Stimulated activated effector memory CD8-positive, alpha-beta T cell treated with anti-CD3 and anti-CD28 coated beads, Interleukin-12 subunit alpha, Interleukin-12 subunit beta, amount 100 ng/mL, for 72 hours (primary cell): ENCODE measurements around the gene AEBP2.
"Not testable (repeated sequence)": the region's sequence is repeated elsewhere in the genome, so short reads cannot be mapped to it uniquely, and the experiment has no call there.

Experiments used
- ATAC-seq: fragments of 150-1000 bp; cut with Tn5 transposase; 2 replicates; pipeline ENCODE4 v1.10.0; 2021
- DNase-seq, 2 donors: peaks; one replicate each; pipeline ENCODE4 v3.0.0; 2021 to 2022; ENCODE audit warnings: low spot score in 2 of 2
- H3K27ac Mint-ChIP-seq: one replicate; pipeline ENCODE4 v1.8.0; 2022; ENCODE audit warnings: mild to moderate bottlenecking, mixed read lengths
- H3K36me3 Mint-ChIP-seq: one replicate; pipeline ENCODE4 v1.8.0; 2022; ENCODE audit warnings: mild to moderate bottlenecking, mixed read lengths
- H3K4me1 Mint-ChIP-seq: one replicate; pipeline ENCODE4 v1.8.0; 2022; ENCODE audit warnings: mixed read lengths
- H3K4me3 Mint-ChIP-seq: one replicate; pipeline ENCODE4 v1.8.0; 2022; ENCODE audit warnings: mild to moderate bottlenecking, mixed read lengths
- H3K9me3 Mint-ChIP-seq: one replicate; pipeline ENCODE4 v1.8.0; 2022; ENCODE audit warnings: mixed read lengths

AEBP2 gene

DNA sequence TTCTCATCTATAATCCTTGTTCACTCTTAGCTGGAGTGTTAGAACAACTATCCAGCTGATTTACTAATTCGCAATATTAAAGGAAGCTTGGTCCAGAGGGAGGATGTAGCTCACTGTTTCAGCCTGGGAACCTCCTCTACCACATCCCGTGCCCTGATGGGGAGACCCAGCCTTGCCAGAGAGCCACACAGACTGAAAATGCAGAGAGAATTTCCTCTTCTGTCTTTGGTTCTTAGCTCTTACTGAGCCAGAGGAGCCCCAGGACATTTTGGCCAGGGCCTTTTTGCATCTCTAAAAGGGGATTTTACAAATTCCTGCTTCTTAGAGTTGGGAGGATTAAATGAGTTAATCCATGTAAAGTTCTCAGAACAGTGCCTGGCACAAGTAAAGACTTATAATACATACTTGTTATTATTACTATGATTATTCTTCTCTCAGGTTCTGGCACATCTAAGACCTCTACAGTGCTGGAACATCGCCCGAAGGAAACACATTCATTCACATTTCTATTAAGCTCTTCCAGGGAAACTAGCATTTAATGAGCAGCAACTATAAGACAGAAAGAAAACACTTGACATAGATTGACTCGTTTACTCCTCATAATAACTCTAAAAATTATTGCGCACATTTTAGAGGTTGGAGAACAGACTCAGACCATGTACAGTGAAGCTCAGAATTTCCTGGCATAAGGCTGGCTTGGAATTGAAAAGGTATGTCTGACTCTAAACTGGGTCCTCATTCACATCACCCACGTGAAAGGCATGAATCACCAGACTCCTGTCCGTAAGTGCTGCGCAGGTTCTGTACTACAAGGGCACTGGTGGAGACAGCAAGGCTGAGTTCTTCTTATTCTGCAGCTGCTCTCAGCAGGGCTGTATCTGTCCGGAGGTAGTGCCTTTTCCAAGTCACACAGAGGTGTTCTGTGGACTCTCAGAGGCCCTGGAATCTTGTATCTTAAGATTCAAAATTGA, 27.8 kb upstream of the AEBP2 start:
- Mint-ChIP-seq H3K27ac (no peak overlapping the region), H3K4me3 (no peak overlapping the region), H3K36me3 (no peaks in the 10 kb centered on the region), H3K4me1 (peaks cover under 1% of the 10 kb centered on the region), H3K9me3 (no peaks in the 10 kb centered on the region)
- DNase-seq (no peak), ATAC-seq (no peak)

DNA sequence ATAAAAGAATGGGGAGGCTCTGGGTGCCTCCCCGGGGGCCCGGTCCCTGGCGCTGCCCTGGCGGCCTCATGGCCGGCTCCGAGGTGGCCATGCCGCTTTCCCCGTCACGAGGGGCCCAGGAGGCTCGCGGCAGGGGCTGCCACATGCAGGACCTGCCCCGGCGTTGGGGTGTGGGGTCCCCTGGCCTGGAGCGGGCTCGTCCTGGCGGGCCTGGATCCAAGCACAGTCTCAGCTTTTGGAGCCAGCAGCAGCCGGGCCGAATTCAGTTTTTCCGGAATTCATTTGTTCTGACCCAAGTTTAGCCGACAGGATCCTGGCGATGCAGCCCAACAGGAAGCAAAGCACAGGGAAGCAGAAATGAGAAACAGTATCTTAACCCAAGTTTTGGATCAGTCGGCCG, 26.4 kb upstream of the AEBP2 start:
- no peak for ATAC-seq
- DNase-seq, result no peak
- H3K4me1 Mint-ChIP-seq, result peaks cover 9% of the 10 kb centered on the region
- no peak overlapping the region for H3K27ac Mint-ChIP-seq
- peaks cover 7% of the 10 kb centered on the region for H3K36me3 Mint-ChIP-seq
- no peaks in the 10 kb centered on the region for H3K9me3 Mint-ChIP-seq
- H3K4me3 Mint-ChIP-seq, result no peak overlapping the region

DNA sequence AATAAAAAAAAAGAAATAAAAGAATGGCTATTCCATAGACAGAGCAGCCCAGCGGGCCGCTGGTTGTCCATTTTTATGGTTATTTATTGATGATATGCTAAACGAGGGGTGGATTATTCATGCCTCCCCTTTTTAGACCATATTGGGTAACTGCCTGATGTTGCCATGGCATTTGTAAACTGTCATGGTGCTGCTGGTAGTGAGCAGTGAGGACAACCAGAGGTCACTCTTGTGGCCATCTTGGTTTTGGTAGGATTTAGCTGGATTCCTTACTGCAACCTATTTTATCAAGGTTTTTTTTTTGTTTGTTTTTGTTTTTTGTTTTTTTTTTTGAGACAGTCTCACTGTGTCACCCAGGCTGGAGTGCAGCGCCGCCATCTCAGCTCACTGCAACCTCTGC, 25.7 kb upstream of the AEBP2 start:
- ATAC-seq, H3K9me3 Mint-ChIP-seq, H3K27ac Mint-ChIP-seq, DNase-seq, H3K36me3 Mint-ChIP-seq, H3K4me1 Mint-ChIP-seq, H3K4me3 Mint-ChIP-seq: not testable (repeated sequence)

DNA sequence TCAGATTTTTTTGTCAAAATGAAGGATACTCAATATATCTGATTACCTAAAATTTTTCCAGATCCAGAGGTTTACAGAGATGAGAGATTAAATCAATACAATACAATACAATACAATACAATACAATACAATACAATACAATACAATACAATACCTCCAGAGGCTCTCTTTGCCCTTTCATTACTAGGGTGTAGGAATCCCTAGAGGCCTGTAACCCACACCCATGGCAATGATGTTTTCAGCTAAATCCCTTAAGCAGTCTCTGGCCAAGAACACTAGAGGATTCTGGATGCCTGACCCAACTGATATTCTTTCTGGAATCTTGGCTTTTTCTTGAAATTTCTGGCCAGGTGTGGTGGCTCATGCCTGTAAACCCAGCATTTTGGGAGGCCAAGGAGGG, 23.7 kb upstream of the AEBP2 start:
- Mint-ChIP-seq H3K4me1 (peaks cover 11% of the 10 kb centered on the region), H3K4me3 (no peak overlapping the region), H3K9me3 (no peaks in the 10 kb centered on the region), H3K36me3 (peaks cover 7% of the 10 kb centered on the region), H3K27ac (no peak overlapping the region)
- ATAC-seq (no peak), DNase-seq (no peak)

DNA sequence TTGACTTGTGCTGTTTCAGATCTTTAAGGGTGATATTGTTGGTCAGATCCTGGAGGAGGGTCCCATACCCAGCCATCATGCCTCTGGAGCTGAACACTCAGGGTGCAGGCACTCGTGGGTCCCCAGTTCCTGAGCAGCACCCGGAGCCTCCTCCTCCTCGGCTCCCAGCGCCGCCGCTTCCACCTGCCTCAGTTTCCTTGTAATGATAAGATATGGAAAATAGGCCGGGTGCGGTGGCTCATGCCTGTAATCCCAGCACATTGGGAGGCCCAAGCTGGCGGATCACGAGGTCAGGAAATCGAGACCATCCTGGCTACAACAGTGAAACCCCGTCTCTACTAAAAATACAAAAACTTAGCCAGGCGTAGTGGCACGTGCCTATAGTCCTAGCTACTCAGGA, 20.2 kb upstream of the AEBP2 start:
- no peak for ATAC-seq
- no peaks in the 10 kb centered on the region for H3K9me3 Mint-ChIP-seq
- H3K4me1 Mint-ChIP-seq, result peaks cover 21% of the 10 kb centered on the region

DNA sequence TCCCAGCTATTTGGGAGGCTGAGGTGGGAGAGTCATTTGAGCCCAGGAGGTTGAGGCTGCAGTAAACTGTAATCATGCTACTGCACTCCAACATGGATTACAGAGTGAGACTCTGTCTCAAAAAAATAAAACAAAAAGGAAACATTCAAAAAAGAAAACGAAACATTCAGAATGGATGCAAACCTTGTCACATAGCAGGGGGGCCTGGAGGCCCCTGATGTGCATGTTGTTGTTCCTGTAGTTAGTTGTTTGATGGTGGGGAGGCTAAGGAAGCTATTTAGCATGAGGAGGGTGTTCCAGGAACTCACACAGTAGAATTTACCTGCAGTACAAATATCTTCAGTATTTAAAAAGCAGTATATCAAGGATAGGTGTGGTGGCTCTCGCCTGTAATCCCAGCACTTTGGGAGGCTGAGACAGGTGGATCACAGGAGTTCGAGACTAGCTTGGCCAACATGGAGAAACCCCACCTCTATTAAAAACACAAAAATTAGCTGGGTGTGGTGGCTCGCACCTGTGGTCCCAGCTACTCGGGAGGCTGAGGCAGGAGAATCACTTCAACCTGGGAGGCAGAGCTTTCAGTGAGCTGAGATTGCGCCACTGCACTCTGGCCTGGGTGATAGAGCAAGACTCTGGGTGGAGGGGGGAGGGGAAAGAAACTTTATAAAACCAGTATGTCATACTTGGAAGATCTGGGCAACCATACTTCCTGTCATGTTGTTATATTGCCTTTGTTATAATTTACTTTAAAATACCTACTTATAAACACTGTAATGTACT, 17.6 kb upstream of the AEBP2 start:
- Mint-ChIP-seq H3K4me1 (peaks cover 19% of the 10 kb centered on the region), H3K27ac (no peak overlapping the region), H3K9me3 (no peaks in the 10 kb centered on the region), H3K4me3 (no peak overlapping the region), H3K36me3 (peaks cover 7% of the 10 kb centered on the region)
- no peak for ATAC-seq
- no peak for DNase-seq

More for the DNA sequence above, 20.2 kb upstream of the AEBP2 start:
- peaks cover 7% of the 10 kb centered on the region for H3K36me3 Mint-ChIP-seq
- no peak overlapping the region for H3K4me3 Mint-ChIP-seq
- DNase-seq, result no peak
- peak overlapping the region; percentile 82 for H3K27ac Mint-ChIP-seq

DNA sequence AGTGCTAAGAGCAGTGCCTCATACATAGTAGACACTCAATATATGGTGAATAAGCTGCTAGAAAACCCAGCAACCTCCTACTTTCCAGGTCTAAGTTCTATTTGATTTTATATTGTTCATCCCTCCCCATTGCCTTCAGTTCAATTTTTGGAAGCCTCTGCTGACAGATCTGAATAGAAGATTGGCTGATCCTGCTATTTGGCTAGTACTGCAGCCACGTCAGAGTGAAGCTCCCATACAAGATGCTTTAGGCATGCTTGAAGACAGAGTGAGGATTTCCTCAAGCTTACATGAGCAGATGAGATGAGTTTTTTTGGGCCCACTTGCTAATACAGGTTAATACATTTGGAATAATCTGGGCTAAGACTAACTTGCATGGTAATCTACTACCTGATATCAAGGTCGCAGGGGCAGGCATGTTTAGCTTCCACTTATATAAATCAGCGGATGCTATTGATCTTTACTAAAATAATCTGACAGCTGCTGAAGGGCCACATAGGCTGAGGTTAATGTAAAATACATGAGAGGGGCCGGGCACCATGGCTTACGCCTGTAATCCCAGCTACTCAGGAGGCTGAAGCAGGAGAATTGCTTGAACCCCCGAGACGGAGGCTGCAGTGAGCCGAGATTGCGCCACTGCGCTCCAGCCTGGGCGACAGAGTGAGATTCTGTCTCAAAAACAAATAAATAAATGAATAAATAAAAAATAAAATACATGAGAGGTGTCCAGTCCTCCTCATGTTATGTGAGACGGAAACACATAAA, 15.9 kb upstream of the AEBP2 start:
- ATAC-seq, result no peak
- Mint-ChIP-seq H3K4me1 (peaks cover 17% of the 10 kb centered on the region), H3K9me3 (no peaks in the 10 kb centered on the region), H3K4me3 (no peak overlapping the region), H3K36me3 (no peaks in the 10 kb centered on the region), H3K27ac (no peak overlapping the region)
- DNase-seq, result no peak

DNA sequence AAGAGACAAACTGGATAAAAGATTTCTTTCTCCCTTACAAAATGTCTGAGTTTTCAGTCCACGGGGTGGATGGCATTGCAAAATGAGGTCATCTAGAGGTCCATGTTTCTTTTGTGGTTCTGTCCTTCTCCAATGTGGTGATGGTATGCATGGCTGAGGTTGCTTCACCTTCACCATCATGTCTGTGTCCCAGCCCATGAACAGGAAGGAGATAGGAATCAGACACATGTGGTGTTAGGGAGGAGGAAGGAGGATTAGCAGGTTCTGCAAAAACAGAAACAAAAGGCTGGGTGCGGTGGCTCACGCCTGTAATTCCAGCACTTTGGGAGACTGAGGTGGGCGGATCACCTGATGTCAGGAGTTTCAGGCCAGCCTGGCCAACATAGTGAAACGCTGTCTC, 11.0 kb upstream of the AEBP2 start:
- Mint-ChIP-seq H3K27ac (peak overlapping the region; percentile 29), H3K4me1 (peaks cover 31% of the 10 kb centered on the region), H3K9me3 (no peaks in the 10 kb centered on the region), H3K4me3 (no peak overlapping the region), H3K36me3 (no peaks in the 10 kb centered on the region)
- ATAC-seq, result no peak
- no peak for DNase-seq

DNA sequence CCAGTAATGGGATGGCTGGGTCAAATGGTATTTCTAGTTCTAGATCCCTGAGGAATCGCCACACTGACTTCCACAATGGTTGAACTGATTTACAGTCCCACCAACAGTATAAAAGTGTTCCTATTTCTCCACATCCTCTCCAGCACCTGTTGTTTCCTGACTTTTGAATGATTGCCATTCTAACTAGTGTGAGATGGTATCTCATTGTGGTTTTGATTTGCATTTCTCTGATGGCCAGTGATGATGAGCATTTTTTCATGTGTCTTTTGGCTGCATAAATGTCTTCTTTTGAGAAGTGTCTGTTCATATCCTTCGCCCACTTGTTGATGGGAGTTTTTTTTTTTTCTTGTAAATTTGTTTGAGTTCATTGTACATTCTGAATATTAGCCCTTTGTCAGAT, 9.8 kb upstream of the AEBP2 start:
- not testable (repeated sequence) for H3K4me3 Mint-ChIP-seq, H3K9me3 Mint-ChIP-seq, H3K36me3 Mint-ChIP-seq, H3K27ac Mint-ChIP-seq, DNase-seq, ATAC-seq
- peaks cover 33% of the 10 kb centered on the region for H3K4me1 Mint-ChIP-seq

DNA sequence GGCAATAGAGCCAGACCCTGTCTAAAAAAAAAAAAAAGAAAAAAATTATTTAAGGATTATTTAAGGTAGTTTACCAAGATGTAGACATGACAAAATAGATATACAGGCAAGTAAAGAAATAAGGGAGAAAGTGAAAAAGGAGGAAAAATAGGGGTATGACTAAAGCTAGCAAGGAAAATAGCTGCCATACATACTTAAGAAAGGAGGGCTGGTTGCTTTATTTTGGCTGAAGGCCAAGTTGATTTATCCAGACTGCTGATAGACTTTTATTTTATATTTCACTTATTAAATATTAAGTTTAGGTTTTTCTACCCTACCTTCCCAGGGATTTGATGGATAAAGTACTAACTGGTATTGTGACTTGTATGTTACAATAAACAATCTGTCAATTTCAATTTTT, 8.3 kb upstream of the AEBP2 start:
- ATAC-seq (no peak), DNase-seq (no peak)
- H3K9me3 Mint-ChIP-seq, result no peaks in the 10 kb centered on the region
- peaks cover 47% of the 10 kb centered on the region for H3K4me1 Mint-ChIP-seq
- H3K36me3 Mint-ChIP-seq, result no peaks in the 10 kb centered on the region
- peak overlapping the region; percentile 96 for H3K27ac Mint-ChIP-seq
- peak overlapping the region; percentile 40 for H3K4me3 Mint-ChIP-seq

DNA sequence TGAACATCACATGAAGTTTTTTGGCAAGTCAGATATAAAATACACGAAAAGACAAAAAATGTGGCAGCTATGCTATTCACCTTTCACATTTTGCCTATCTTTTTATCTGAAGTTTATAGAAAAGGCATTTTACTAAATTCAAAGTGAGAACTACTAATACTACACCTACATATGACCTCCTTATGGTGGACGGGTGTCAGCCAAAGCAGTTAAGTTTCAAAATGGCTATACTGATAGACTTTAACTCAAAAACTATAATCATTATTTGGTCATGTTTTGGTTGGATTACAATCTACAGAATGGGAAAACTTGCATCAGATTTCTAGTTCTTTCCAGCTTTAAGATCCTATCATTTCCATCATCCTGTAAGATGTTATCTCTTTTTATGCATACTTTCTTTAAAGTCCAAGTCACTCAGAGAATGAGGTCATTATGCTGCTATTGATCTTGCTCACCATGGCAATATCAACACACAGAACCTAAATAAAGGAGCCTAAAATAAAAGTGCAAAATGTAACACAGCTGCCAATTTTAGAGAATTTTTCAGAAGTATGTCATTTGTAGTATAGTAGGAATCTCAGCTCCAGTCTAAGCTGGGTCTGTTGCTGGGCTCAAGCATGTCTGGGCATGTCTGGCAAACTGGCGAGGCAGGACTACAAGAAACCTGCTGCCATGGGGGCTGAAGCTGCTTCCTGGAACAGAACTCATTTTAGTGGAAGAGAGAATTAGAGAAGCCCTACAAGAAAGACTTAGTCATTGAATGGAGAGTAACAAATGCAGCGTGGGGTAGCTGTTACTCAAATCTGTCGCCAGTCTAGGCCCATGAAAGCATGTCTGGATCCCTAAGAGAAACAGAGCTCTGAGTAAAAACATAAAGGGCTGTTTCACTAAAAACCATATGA, 7.6 kb upstream of the AEBP2 start:
- Mint-ChIP-seq H3K4me3 (peak overlapping the region; percentile 40), H3K36me3 (no peaks in the 10 kb centered on the region), H3K4me1 (peaks cover 49% of the 10 kb centered on the region), H3K9me3 (no peaks in the 10 kb centered on the region), H3K27ac (peak overlapping the region; percentile 96)
- peak; percentile 97 for ATAC-seq
- DNase-seq, result peak; percentile 42 to 82

DNA sequence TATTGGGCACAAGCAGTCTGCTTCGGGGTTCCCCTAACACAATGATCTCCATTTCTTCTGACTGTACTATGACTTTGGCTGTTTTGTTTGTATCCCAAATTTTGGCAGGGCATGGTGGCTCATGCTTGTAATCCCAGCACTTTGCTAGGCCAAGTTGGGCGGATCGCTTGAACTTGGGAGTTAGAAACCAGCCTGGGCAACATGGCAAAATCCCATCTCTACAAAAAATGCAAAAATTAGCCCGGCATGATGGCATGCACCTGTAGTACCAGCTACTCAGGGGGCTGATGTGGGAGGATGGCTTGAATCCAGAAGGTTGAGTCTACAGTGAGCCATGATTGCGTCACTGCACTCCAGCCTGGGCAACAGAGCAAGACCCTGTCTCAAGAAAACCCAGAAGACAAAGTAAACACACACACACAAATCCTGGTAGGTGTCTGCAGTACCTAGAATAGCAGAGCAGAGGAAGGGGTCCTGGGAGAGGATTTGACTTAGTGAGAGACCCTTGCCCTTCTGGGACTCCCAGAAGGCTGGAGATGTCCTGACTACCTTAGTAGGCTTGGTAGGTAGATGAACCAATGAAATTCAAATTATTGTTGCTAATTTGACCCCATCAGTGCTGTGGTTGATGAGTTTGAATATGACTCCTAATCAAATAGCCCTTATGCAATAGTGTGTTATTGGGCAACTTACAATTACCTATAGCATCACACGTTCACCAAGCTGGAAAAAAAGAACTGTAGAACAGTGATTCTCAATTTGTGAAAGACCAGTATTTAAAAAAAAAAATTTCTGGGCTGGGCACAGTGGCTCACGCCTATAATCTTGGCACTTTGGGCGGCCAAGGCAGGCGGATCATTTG, 6.8 kb upstream of the AEBP2 start:
- no peaks in the 10 kb centered on the region for H3K9me3 Mint-ChIP-seq
- H3K4me3 Mint-ChIP-seq, result peak overlapping the region; percentile 40
- H3K27ac Mint-ChIP-seq, result peak overlapping the region; percentile 96
- DNase-seq, result no peak
- peaks cover 57% of the 10 kb centered on the region for H3K4me1 Mint-ChIP-seq
- ATAC-seq, result no peak
- H3K36me3 Mint-ChIP-seq, result no peaks in the 10 kb centered on the region

DNA sequence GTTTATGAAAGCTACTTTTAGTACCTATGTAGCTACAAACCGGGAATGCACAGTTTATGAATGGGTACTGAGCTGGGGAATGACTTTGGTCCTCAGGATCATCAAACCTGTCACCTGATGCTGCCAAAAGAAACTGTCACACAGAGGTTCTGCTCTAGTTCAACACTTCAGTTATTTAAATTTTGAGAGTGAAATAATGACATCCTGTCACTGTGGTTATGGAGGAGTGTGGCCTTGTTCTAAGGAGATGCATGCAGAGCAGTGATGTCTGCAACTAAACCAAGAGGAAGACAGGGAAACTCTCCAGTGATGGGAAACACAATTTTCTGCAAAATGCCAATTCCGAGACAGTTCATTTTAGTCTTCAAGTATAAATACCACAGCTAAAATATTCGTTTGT, 4.8 kb upstream of the AEBP2 start:
- H3K36me3 Mint-ChIP-seq, result peaks cover 8% of the 10 kb centered on the region
- H3K4me3 Mint-ChIP-seq, result no peak overlapping the region
- peaks cover 51% of the 10 kb centered on the region for H3K4me1 Mint-ChIP-seq
- H3K9me3 Mint-ChIP-seq, result no peaks in the 10 kb centered on the region
- peak overlapping the region; percentile 60 for H3K27ac Mint-ChIP-seq
- no peak for DNase-seq
- ATAC-seq, result no peak
